ENCODE data around the gene DVL1.

DNA sequence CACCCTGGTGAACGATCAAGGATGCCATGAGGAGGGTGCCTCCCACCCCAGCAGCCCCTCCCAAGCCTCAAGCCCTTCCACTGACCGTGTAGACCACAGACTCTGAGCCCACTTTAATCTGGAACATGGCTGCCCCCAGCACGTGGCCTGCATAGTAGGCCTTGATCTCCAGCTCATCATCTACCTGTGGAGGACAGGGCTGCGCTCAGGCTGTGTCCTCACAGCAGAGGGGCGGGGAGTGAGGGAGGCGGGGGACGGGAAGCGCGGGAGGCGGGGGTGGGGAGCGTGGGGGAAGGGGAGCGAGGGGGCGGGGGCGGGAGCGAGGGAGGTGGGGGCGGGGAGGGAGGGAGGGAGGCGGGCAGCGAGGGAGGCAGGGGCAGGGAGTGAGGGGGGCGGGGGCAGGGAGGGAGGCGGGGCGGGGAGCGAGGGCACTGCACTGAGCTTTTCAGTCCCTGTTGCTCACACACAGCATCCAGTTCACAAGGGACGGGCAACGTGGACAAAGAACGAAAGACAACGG, 33.7 kb downstream of the DVL1 start:
- no peak for TF ChIP-seq POLR2A (IDR thresholded peaks at IDR 0.05)
- TF ChIP-seq, protein P1, sequence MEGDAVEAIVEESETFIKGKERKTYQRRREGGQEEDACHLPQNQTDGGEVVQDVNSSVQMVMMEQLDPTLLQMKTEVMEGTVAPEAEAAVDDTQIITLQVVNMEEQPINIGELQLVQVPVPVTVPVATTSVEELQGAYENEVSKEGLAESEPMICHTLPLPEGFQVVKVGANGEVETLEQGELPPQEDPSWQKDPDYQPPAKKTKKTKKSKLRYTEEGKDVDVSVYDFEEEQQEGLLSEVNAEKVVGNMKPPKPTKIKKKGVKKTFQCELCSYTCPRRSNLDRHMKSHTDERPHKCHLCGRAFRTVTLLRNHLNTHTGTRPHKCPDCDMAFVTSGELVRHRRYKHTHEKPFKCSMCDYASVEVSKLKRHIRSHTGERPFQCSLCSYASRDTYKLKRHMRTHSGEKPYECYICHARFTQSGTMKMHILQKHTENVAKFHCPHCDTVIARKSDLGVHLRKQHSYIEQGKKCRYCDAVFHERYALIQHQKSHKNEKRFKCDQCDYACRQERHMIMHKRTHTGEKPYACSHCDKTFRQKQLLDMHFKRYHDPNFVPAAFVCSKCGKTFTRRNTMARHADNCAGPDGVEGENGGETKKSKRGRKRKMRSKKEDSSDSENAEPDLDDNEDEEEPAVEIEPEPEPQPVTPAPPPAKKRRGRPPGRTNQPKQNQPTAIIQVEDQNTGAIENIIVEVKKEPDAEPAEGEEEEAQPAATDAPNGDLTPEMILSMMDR (IDR thresholded peaks at IDR 0.05): no peak

Data from tibial nerve (tissue), 3 donors.